KBM-7 (cell line): ENCODE data around the gene ARF1.

Source experiments
- DNase-seq: peaks from one replicate; pipeline ENCODE4 v3.0.0-alpha.2; 2015
- in situ Hi-C: fragments of 300-500 bp; cut with MboI; formaldehyde crosslinking; loops from 2 replicates; pipeline ENCODE4 v1.14.3; 2020; ENCODE audit warnings: low sequenced_read_pairs, low pct_unique_long_range_greater_than_20kb, mixed read lengths

The ARF1 gene

GRCh38 chr1:228048120-228048519 is 34.4 kb upstream of the ARF1 start:
- in situ Hi-C loops, result no loop called here

DNA sequence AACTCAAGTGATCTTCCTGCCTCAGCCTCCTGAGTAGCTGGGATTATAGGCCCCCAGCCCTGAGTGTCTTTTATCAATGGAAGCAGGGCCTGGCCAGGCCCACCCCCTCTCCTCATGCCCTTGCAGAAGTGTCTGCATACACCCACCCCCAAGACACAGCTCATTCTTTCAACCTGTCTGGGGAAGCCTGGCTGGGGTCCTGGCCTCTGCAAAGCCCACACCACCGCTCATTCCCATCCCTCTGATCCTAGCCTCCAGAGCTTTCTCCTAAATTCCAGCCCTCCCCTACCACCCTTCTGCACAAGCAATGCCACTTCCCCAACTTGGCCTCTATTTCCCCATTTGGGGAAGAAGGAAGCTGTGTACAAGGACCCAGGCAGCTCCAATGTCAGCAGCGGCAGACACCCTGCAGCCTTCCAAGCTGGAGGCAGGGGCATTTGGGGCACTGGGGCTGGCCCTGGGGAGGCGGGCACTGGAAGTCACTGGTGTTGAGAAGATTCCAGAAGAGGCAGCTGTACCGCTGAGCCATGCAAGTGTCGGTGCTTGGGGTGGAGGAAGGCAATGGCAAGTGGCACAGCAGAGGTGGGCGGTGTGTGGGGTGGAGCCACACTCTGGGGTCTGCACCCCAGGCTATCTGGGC is 33.7 kb upstream of the ARF1 start:
- in situ Hi-C loops, result no loop called here
- no peak for DNase-seq

More at GRCh38 chr1:228048120-228048519, 34.4 kb upstream of the ARF1 start:
- DNase-seq, result no peak

DNA sequence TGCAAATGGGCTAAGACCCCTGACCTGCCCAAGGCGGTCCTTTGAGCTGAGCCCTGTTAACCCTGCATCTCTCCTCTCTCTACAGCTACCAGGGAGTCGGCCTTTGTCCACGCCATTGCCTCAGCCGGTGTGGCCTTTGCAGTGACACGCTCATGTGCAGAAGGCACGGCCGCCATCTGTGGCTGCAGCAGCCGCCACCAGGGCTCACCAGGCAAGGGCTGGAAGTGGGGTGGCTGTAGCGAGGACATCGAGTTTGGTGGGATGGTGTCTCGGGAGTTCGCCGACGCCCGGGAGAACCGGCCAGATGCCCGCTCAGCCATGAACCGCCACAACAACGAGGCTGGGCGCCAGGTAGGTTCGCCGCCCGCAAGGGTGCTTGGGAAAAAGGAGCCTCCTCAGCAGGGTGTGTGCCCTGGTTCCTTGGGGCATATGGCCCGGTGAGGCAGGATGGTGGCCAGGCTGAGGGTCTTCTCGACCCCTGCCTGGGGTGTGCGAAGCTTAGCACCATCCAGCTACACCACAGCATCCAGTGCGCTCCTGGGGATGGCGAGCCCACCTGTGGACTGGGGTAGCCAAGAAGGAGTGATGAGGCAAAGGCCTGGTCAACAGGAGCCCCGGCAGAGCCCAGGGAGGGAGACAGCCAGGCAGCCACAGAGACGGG is 31.8 kb upstream of the ARF1 start:
- no peak for DNase-seq
- in situ Hi-C loops, result no loop called here

DNA sequence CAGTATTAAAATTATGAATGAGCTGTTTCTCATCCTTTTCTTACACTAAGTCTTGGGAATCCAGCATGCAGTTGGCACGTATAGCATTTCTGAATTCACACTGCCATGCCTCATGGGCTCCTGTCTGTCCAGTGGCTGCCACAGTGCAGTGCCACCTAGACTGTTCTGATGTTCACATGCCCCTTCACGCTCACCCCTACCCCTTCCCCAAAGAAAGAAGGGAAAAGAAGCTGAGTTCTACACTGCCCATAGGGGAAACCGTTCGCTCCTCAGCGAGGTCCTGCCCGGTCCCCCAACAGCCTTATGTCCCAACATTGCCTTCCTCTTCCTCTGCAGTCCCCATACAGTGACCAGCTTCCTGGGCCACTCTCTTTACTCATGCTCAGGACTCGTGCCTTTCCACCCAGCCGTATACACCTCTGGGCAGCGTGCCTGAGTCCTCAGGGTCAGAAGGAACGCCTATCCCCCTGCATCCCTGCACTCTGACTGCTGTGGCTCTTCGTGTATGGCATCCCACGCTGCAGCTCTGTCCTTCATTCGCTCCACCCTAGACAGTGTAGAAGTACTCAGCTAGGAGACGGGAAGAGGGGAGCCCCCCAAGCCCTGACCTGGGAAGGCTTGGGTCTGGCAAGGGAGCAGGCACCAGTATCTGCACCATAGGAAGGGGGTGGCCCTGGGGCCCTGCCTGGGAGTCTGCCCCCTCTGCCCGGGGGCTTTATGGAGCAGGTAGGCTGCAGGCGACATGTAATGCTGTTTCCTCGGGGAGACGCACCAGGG is 24.1 kb upstream of the ARF1 start:
- no peak for DNase-seq
- in situ Hi-C loops, result no loop called here

DNA sequence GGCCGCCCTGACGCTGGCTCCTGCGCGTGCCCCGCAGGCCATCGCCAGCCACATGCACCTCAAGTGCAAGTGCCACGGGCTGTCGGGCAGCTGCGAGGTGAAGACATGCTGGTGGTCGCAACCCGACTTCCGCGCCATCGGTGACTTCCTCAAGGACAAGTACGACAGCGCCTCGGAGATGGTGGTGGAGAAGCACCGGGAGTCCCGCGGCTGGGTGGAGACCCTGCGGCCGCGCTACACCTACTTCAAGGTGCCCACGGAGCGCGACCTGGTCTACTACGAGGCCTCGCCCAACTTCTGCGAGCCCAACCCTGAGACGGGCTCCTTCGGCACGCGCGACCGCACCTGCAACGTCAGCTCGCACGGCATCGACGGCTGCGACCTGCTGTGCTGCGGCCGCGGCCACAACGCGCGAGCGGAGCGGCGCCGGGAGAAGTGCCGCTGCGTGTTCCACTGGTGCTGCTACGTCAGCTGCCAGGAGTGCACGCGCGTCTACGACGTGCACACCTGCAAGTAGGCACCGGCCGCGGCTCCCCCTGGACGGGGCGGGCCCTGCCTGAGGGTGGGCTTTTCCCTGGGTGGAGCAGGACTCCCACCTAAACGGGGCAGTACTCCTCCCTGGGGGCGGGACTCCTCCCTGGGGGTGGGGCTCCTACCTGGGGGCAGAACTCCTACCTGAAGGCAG is 23.4 kb upstream of the ARF1 start:
- in situ Hi-C loops, result no loop called here
- no peak for DNase-seq

GRCh38 chr1:228059634-228060457 is 22.7 kb upstream of the ARF1 start:
- peak; percentile 59 for DNase-seq

GRCh38 chr1:228060458-228061190 is 21.9 kb upstream of the ARF1 start:
- in situ Hi-C loops, result no loop called here
- no peak for DNase-seq

More at GRCh38 chr1:228059634-228060457, 22.7 kb upstream of the ARF1 start:
- in situ Hi-C loops, result no loop called here

DNA sequence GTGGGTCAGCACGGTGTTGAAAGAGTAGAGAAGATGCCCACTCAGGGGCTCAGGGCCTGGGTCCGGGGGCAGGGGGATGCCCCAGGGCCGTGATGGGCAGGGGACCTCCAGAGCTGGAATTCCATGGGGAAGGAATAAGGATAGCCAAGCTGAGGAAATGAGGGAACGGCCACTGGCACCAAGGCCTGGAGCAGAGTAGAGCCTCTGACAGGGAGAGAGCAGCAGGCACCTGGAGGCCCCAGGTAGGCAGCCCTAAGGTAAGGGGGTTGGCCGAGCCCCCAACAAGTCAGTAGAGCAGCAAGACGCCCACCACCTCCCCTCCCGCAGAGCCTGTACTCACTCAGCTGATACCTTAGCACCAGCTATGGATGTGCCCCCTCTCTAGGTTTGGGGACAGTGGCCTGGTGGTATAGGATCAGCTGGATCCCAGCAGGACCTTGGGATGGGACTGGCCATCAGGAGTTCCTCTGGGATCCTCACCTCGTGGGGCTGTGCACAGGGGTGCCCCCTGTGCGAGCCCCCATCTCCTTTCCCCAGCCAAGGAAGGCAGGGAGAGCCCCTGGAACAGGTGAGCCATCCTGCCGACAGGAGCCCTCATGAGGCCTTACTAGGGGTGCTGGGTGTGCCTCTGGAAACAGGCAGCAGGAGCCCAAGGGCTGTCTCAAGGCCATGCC is 21.0 kb upstream of the ARF1 start:
- DNase-seq, result no peak
- in situ Hi-C loops, result no loop called here

- DNase-seq, result no peak
- in situ Hi-C loops, result no loop called here
Measured at GRCh38 chr1:228062085-228062791, 20.3 kb upstream of the ARF1 start.

DNA sequence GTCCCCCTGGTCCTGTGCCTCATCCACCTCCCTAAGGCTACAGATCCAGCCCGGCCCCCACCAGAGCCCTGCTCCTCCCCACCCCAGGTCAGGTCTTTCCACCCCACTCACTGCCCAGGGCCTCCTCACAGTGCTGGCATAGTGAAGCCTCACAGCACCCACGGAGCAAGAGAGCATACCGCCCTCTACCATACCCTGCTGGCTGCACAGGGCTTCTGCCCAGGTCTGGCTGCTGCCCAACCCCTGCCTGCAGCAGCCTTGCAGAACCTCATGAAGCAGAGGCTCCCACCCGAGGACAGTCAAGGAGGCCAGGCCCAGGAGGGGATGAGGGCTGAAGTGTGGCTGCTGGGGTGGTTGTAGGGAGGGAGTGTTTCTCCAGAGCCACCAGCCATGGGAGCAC is 19.7 kb upstream of the ARF1 start:
- DNase-seq, result no peak
- in situ Hi-C loops, result no loop called here

- DNase-seq, result no peak
- in situ Hi-C loops, result no loop called here
Measured at GRCh38 chr1:228063251-228064191, 19.0 kb upstream of the ARF1 start.

GRCh38 chr1:228064296-228064695 is 18.2 kb upstream of the ARF1 start:
- no peak for DNase-seq
- in situ Hi-C loops, result no loop called here

- in situ Hi-C loops, result no loop called here
- DNase-seq, result no peak
Measured at GRCh38 chr1:228064741-228065542, 17.6 kb upstream of the ARF1 start.

DNA sequence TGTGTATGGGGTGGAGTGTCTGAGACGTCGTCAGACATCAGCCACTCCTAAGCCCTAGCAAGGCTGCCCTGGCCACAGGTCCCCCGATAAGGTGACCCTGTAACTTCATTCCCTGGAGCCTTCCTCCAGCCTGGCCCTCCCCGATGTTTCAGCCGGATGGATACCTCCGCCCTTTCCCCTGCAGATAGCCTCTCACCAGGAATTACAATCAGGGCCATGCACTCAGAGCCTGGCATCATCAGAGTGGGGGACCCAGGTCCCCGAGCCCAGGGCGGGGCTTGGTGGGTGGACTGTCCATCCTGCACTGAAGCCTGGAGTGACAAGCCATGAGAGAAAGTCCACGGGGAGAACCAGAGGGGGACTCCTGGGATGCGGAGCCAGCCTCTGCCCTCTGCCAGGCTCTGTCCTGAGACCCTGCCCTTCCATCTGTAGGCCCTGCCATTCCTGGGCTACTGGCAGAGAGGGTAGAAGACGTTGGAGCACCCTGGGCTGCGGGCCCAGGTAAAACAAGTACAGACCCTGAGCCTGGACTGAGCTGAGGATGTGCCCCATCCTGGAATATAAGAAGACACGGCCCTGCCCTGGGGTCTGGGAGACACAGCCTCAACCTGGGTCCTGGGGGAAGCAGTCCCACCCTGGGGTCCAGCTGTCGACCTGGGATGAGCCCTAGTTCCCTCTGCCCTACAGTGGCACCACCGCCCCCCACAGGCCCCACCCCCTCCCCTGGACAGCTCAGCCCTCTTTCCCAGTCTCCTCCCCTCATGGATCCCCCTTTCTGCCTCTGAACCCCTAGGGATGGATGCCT is 16.8 kb upstream of the ARF1 start:
- in situ Hi-C loops, result no loop called here

DNA sequence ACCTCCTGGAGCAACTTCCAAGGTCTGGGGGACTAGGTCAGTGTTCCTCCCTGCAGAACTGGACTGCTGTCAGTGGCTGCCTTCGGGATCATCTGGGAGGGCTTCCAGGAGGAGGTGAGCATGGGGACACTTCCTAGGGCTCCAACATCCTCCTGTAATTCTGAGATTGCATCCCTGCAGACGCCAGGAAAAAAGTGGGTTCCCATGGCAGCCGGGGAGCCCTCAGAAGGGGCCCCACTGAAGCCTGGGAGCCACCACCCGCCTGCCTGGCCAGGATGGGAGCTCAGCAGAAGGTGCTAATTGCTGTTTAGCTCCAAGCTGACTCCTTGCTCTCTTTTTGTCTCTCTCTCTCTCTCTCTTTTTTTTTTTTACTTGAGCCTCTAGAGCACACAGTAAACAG is 16.1 kb upstream of the ARF1 start:
- in situ Hi-C loops, result no loop called here

More for the DNA sequence above, 16.8 kb upstream of the ARF1 start:
- DNase-seq, result no peak

More for the DNA sequence above, 16.1 kb upstream of the ARF1 start:
- DNase-seq, result no peak
